H1 (cell line): Measurements from ENCODE around the gene TBC1D22B. TPM values are rescaled to one million over a fixed set of nuclear protein-coding genes. Genes with fewer than 3 reads are reported as not detected.
A peak's percentile ranks its signal among the peaks of the same experiment; 100 is the strongest.

Experiments
- ASH2L ChIP-seq: fragments of 200-600, 300-600 bp; sonication (generic); IDR thresholded peaks from one replicate; pipeline ENCODE4 v1.7.1; 2017; ENCODE audit warnings: low read length
- BACH1 ChIP-seq: IDR thresholded peaks from 2 replicates; pipeline ENCODE4 v1.6.1; 2012; ENCODE audit warnings: low read length, improper control_type of control experiment
- CBX5 ChIP-seq: fragments of 300-800, 300-1000 bp; sonication (generic); IDR thresholded peaks from 2 replicates; pipeline ENCODE4 v1.7.1; 2016; ENCODE audit warnings: antibody characterized with exemption, low read length, low read depth
- CTBP2 ChIP-seq: IDR thresholded peaks from 2 replicates; pipeline ENCODE4 v1.7.0; 2011; ENCODE audit warnings: borderline replicate concordance, mild to moderate bottlenecking, moderate library complexity, mixed read lengths, low read length; ENCODE audit not compliant: insufficient read depth, insufficient read length
- EGR1 ChIP-seq: IDR thresholded peaks from 2 replicates; pipeline ENCODE4 v1.6.1; 2011; ENCODE audit warnings: low read depth, low read length, borderline replicate concordance
- EP300 ChIP-seq, 2 experiments: IDR thresholded peaks; 1 replicate in 1 of 2; 2 replicates in 1 of 2; pipeline ENCODE4 v1.6.1; 2011 to 2012; ENCODE audit warnings: low read depth in 2 of 2, low read length in 2 of 2, mild to moderate bottlenecking in 2 of 2, borderline replicate concordance in 1 of 2, inconsistent platforms in 1 of 2, moderate library complexity in 1 of 2
- HDAC2 ChIP-seq, 2 experiments: fragments of 300-600 bp in 1 of 2; sonication (generic) in 1 of 2; IDR thresholded peaks; 2 replicates each; pipeline ENCODE4 v1.6.1; 2011 to 2012; ENCODE audit warnings: low read depth in 2 of 2, low read length in 2 of 2, mild to moderate bottlenecking in 2 of 2, moderate library complexity in 2 of 2, borderline replicate concordance in 1 of 2, inconsistent platforms in 1 of 2
- JUND ChIP-seq: IDR thresholded peaks from 2 replicates; pipeline ENCODE4 v1.6.1; 2011; ENCODE audit warnings: mild to moderate bottlenecking, improper control_type of control experiment, low read length
- KDM4A ChIP-seq: IDR thresholded peaks from one replicate; pipeline ENCODE4 v1.7.1; 2012; ENCODE audit warnings: low read depth, mild to moderate bottlenecking, moderate library complexity, low read length, inconsistent platforms; ENCODE audit not compliant: severe bottlenecking
- KDM5A ChIP-seq: fragments of 200-600 bp; IDR thresholded peaks from 2 replicates; pipeline ENCODE4 v1.7.1; 2012; ENCODE audit warnings: mild to moderate bottlenecking, low read length, inconsistent platforms, mixed read lengths
- MAX ChIP-seq: IDR thresholded peaks from 2 replicates; pipeline ENCODE4 v1.6.1; 2012; ENCODE audit warnings: inconsistent platforms
- NRF1 ChIP-seq: IDR thresholded peaks from 2 replicates; pipeline ENCODE4 v1.6.1; 2011; ENCODE audit warnings: mild to moderate bottlenecking, low read depth, low read length, improper control_type of control experiment
- PHF8 ChIP-seq: fragments of 200-600 bp; sonication (generic); conservative IDR thresholded peaks from 2 replicates; pipeline ENCODE4 v1.7.1; 2012; ENCODE audit warnings: low read depth, mild to moderate bottlenecking, inconsistent platforms, low read length, moderate library complexity
- RAD21 ChIP-seq, 2 experiments: IDR thresholded peaks in 1 of 2; conservative IDR thresholded peaks in 1 of 2; 2 replicates each; pipeline ENCODE4 v1.6.1; 2011; ENCODE audit warnings: low read depth in 2 of 2, low read length in 2 of 2, improper control_type of control experiment in 1 of 2, inconsistent platforms in 1 of 2, mild to moderate bottlenecking in 1 of 2, moderate library complexity in 1 of 2
- RBBP5 ChIP-seq: IDR thresholded peaks from 2 replicates; pipeline ENCODE4 v1.7.1; 2012; ENCODE audit warnings: low read depth, mild to moderate bottlenecking, inconsistent platforms, low read length, moderate library complexity, borderline replicate concordance
- SIN3A ChIP-seq, 2 experiments: IDR thresholded peaks in 1 of 2; conservative IDR thresholded peaks in 1 of 2; 2 replicates each; pipeline ENCODE4 v1.6.1; 2011 to 2012; ENCODE audit warnings: low read length in 2 of 2, improper control_type of control experiment in 1 of 2, low read depth in 1 of 2, mild to moderate bottlenecking in 1 of 2
- SP1 ChIP-seq: IDR thresholded peaks from 2 replicates; pipeline ENCODE4 v1.6.1; 2011; ENCODE audit warnings: low read depth, low read length
- SP4 ChIP-seq: IDR thresholded peaks from 2 replicates; pipeline ENCODE4 v1.6.1; 2012; ENCODE audit warnings: low read length, inconsistent platforms
- SRF ChIP-seq: IDR thresholded peaks from 2 replicates; pipeline ENCODE4 v1.6.1; 2011; ENCODE audit warnings: mild to moderate bottlenecking, low read depth, low read length, moderate library complexity
- TBP ChIP-seq: IDR thresholded peaks from 2 replicates; pipeline ENCODE4 v1.6.1; 2011; ENCODE audit warnings: low read depth, low read length, improper control_type of control experiment
- TEAD4 ChIP-seq: IDR thresholded peaks from 2 replicates; pipeline ENCODE4 v1.6.1; 2012; ENCODE audit warnings: low read depth, low read length, inconsistent platforms, mixed read lengths
- YY1 ChIP-seq: IDR thresholded peaks from 2 replicates; pipeline ENCODE4 v1.6.1; 2011; ENCODE audit warnings: low read depth, mild to moderate bottlenecking, low read length
- polyA plus RNA-seq, 7 experiments: library from polyadenylated mRNA; depleted of rRNA in 3 of 7; stranded (reverse) in 5 of 7; unstranded in 2 of 7; fragments of >200 nt in 5 of 7; fragments of 200-250 nt in 2 of 7; gene quantifications; 1 replicate in 5 of 7; 2 replicates in 1 of 7; 4 replicates in 1 of 7; pipeline versions ENCODE4 v1.2.1 to v1.2.3, GENCODE V29; 2011 to 2013; ENCODE audit warnings: missing spikeins in 2 of 7, mixed read lengths in 2 of 7
- total RNA-seq: library from RNA; stranded (reverse); fragmentation: NEBNext Ultra II Directional; extraction: Animal tissue kit (Norgen Biotek cat#: 25700); gene quantifications from 2 replicates; pipeline ENCODE4 v1.2.1, GENCODE V29; 2021

TBC1D22B gene
- total and polyA plus RNA-seq, 2 of the 8 experiments (the other 6 are each of a cell fraction or from before 2014, with no cell fraction given), result 10.1 to 17.4 TPM

GRCh38 chr6:37353761-37354525, 96.4 kb downstream of the TBC1D22B start, which contains the start of gene RNF8 (continued):
- 0 out of 2 replicates have a peak, but pooled peaks have one; percentile 72 for TF ChIP-seq YY1
- peak; percentile 96 for TF ChIP-seq ASH2L
- peak; percentile 78 for TF ChIP-seq SRF
- TF ChIP-seq BACH1, result no peak
- peak; percentile 96 for TF ChIP-seq KDM4A
- TF ChIP-seq RAD21 (IDR thresholded peaks at IDR 0.05 in 1 of 2, conservative IDR thresholded peaks at IDR 0.05 in 1 of 2; ENCODE audit: low read depth in 2 of 2, low read length in 2 of 2), result no peak
- TF ChIP-seq CBX5, result no peak
- TF ChIP-seq SP1, result 0 out of 2 replicates have a peak, but pooled peaks have one; percentile 5
- TF ChIP-seq HDAC2 (IDR thresholded peaks at IDR 0.05; ENCODE audit: borderline replicate concordance in 1 of 2, low read depth in 2 of 2, low read length in 2 of 2), result peak in 1 of 2 experiments; percentile 73; a peak in 2 of 4 replicates
- TF ChIP-seq CTBP2, result peak; percentile 64
- TF ChIP-seq MAX, result peak; percentile 83
- peak; percentile 36; the same call in 1 of the 2 replicates for TF ChIP-seq KDM5A
- TF ChIP-seq EP300 (IDR thresholded peaks at IDR 0.05; ENCODE audit: borderline replicate concordance in 1 of 2, low read depth in 2 of 2, low read length in 2 of 2), result no peak
- TF ChIP-seq TEAD4, result no peak
- 0 out of 2 replicates have a peak, but pooled peaks have one; percentile 48 for TF ChIP-seq SP4
- TF ChIP-seq PHF8, result peak; percentile 79
- TF ChIP-seq EGR1, result no peak
- peak; percentile 85 for TF ChIP-seq RBBP5
- peak; percentile 84 for TF ChIP-seq NRF1
- no peak for TF ChIP-seq JUND
- TF ChIP-seq SIN3A (conservative IDR thresholded peaks at IDR 0.05 in 1 of 2, IDR thresholded peaks at IDR 0.05 in 1 of 2; ENCODE audit: low read depth in 1 of 2, low read length in 2 of 2), result no peak; a peak in 1 of 4 replicates
- peak; percentile 66 for TF ChIP-seq TBP
